ENCODE data around the gene IL11.

IL11 gene

DNA sequence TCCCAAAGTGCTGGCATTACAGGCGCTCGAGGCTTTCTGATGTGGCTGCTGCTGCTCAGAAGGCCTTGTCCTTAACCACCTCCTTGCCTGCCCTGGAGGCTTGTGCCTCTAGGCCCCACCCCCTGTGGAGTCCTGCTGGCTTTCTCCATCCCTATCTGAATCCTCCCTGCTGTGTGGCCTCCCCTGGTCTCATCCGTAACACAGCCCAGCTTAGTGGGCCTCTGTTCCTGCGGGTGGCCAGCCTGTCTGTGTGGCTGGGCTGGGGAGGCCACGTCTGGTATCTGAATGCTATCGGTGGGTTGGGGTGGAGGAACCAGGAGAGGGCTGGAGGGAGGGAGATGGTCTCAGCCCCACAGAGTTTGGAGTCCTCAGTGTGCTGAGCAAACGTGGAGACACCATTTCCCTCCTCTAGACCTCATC lies 20.2 kb upstream of the IL11 start:
- DNase-seq = no peak

DNA sequence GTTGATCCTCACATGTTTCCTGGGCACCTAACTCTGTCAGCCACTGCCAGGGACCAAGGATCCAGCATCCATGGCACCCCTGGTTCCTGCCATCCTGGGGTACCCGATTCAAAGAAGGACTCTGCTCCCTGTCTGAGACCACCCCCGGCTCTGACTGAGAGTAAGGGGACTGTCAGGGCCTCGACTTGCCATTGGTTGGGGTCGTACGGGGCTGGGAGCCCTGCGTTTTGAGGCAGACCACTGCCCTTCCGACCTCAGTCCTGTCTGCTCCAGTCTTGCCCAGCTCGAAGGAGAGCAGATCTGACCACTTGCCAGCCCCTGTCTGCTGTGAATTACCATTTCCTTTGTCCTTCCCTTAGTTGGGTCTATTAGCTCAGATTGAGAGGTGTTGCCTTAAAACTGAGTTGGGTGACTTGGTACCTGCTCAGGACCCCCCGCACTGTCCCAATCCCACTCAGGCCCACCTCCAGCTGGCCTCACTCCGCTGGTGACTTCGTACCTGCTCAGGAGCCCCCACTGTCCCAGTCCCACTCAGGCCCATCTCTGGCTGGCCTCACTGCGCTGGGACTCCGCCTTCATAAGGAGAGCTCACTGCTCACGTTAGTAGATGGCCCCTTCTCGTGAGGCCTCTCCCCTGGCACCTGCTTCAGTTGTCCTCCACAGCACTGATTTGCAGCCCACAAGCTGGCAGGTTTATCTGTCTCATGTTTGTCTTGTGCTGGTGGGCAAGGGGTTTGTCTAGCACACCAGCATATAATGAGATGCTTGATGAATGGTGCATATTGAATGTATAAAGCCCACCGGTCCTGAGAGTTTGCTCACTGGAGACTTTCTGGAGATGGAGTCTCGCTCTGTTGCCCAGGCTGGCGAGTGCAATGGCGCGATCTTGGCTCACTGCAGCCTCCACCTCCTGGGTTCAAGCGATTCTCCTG lies 19.4 kb upstream of the IL11 start:
- no peak for DNase-seq

DNA sequence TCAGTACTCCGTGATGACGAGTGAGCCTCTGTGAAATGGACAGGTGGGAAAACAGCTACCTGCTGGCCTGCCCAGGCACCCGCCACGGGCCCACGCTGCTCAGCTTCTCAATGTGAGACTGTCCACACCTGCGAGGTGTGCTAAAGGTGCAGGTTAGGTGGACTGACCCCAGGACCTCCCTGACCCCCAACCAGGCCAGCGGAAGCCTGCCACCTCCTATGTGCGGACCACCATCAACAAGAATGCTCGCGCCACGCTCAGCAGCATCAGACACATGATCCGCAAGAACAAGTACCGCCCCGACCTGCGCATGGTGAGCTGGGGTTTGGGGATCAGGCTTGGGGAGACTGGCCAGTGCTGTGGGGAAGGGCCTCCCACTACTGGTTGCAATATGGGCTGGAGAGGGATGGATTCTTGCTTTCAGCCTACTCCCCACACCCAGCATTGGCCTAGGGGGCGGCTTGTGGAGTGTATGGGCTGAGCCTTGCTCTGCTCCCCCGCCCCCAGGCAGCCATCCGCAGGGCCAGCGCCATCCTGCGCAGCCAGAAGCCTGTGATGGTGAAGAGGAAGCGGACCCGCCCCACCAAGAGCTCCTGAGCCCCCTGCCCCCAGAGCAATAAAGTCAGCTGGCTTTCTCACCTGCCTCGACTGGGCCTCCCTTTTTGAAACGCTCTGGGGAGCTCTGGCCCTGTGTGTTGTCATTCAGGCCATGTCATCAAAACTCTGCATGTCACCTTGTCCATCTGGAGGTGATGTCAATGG lies 17.7 kb upstream of the IL11 start:
- no peak for DNase-seq

DNA sequence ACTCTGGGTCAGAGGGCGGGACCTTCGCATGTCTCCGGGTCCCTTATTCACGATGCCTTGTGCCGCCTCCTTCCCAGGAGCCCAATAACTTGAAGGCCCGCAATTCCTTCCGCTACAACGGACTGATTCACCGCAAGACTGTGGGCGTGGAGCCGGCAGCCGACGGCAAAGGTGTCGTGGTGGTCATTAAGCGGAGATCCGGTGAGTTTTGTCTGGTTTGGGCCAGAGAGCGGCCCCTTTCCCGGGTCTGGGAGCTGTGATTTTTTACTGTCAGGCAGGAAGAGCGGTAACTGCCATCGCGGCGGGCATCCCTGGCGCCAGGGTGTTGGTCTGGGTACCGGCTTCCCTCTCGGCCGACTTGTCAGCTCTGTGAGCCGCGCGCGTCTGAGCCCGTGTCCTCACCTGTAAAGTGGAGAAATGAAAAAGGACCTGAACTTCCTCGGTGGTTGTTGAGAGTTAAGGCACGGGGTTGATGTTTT lies 16.3 kb upstream of the IL11 start:
- DNase-seq = peak; percentile 82

DNA sequence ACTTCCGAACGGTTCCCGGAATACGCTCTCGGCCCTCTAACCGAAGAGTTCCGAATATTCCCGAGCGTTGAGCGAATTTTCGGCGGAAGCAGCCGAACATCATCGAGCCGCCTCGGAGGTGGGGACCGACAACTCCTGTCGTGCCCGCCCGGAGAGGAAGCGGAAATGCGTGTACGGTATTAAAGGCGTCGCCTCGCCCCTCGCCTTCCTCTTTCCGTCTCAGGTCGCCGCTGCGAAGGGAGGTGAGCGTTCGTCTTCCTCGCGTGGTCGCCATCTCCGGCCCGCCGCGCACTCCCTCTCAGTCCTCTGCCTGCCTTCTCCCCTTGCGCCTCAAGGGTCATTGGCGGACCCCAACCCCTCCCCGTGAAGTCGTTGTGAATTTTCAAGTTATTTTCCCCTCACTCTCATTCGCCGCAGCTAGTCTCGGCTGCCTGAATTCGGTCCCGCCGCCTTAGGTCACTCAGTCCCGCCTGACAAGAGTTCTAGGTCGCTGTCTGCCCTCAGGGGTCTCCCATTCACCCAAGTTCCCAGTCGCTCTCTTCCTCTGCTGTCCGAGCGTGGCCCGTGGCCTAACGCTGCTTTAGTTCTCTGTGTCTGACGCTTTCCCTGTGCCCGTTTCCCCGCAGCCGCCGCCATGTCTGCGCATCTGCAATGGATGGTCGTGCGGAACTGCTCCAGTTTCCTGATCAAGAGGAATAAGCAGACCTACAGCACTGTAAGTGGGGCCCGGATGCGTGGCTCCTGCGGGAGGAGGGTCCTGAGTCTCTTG lies 15.6 kb upstream of the IL11 start, which contains the start of gene RPL28:
Gene RPL28, plus strand, starts transcription at position 209 of the 769 bp plus-strand sequence. Its CDS starts 426 bp downstream, at position 635.
- DNase-seq = peak; percentile 99

DNA sequence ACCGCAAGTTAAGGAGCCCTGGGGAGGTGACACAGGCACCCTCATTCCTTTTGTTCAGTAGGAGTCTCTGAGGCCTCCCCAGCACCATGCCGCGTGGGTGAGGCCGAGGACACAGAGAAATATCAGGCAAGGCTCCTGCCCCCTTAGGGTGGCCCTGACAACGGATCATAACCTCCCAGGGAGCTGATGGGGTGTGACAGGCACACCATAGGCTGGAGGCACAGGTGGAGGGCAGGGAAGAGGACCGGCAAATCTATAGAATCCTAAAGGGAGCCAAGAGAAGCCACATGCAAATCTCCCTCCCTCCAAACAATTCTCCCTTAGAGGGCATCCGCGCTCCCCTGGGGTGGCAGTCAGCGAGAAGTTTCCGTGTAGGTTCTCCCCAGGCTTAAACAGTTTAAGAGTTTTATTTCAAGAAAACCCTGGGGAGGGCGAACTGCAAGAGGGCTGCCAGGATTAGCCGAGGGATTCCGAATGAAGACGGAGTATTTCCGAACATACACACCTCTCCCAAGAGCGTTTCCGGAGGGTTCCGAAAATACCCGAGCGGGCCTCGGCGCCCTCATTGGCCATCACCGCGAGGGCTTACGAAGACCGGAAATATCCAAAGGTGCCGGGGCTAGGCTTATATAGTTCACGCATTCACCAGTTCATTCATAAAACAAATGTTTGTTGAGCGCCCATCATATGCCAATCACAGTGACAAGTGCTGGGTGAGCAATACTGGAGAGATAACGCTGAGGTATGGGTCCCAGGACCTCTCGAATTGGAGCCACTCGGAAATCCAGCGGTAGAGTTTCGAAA lies 14.9 kb upstream of the IL11 start:
- peak; percentile 97 for DNase-seq

DNA sequence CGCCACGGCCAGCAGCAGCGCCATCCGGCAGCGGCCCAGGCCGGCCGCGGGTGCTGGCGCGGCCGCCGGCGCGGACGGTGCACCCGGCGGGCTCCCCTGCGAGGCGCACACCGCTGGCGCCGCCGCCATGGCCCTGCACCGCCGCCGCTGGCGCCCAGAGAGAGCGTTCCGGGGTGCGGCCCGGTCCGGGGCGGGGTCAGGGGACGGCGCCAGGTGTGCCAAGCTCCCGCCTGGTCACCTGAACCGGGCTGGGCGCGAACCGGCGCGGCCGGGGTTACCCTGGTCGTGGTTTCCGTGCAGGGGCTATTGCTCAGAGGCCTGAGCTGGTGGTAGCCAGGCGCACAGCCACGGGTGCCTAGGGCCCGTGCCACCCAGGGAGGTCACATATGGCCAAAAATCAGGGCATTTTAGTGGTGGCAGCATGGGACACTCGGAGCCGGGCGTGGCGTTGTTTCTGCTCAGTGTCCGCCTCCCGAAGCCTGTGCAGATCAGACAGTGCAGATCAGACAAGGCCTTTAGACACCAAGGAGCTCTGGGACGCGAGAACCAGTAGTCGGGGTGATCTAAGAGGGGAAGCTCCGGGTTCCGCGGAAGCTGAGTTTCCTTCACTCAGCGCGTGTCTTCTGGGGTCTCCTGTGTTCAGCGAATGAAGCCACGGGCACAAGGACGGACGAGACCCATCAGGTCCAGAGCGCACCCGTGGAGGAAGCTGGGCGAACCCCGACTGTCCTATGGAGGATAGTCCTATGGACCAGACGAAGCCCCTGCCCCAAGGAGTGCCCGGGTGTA lies 14.1 kb upstream of the IL11 start, which contains the start of gene TMEM238:
Gene TMEM238, minus strand, starts transcription at position 162 of the 789 bp plus-strand sequence. Its CDS starts 33 bp downstream, at position 129.
- peak; percentile 79 for DNase-seq

DNA sequence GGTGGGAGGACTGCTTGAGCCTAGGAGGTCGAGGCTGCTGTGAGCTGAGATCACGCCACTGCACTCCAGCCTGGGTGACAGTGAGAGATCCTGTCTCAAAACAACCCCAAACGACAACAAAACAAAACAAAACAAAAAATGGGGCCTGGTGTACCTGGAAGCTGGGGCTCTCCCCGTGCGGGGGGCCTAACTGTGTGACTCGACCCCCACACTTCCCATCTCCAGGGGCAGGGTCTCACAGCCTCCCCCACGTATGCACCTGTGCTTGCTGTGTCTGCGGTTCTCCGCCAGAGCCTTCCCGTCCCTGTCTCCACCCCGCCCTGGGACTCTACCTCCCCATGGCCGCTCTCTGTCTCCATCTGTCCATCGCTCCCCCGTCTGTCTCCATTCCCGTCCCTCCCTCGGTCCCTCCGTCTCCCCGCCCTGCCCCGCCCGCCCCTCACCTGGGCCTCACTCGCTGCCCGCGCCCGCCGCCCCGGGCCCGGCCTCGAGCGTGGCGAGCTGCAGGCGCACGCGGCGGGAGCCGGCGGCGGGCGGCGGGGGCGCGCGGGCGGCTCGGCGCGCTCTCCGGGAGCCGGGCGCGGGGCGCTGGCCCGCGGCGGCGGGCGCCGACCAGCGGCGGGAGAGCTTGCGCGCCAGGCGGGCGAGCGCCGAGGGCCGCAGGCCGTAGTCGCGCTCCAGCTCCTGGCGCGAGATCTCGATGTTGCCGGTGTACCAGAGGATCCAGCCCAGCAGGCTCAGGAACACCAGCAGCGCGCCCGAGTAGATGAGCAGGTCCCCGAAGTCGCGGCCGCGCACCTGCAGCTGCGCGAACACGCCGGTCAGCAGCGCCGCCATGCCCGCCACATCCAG lies 13.2 kb upstream of the IL11 start:
- DNase-seq = peak; percentile 80

DNA sequence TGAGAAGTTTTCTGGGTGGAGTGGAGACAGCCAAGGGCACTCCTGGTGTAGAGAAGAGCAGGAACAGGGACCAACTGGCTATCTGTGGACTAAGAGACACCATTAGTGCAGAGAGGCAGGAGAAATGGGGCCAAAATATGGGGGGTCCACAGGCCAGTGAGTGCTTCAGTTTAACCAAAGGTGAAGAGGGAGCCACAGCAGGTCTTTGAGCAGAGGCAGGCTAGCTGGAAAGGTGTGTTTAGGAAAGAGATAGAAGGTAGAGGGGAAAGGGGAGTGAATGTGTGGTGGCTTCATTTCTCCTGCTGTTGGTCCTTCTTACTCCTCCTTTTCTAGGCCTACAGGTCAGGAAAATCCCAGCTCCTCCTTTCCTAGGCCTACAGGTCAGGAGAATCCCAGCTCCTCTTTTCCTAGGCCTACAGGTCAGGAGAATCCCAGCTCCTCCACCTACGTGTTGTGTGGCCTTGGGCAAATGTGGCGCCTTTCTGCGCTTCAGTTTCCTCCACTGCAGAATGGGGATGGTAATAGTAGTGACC lies 12.3 kb upstream of the IL11 start:
- DNase-seq = no peak

DNA sequence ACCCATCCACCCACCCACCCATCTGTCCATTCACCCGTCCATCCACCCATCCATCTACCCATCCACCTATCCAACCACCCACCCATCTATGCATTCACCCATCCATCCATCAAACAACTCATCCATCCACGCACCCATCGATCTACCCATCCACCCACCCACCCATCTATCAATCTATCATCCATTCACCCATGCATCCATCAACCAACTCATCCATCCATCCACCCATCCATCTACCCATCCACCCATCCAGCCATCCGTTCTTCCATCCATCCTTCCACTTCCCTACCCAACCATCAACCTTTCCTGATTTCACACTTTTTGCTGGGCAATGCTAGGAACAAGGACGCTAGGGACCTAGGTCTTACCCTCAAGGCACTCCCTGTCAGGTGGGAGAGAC lies 11.8 kb upstream of the IL11 start:
- DNase-seq = no peak

DNA sequence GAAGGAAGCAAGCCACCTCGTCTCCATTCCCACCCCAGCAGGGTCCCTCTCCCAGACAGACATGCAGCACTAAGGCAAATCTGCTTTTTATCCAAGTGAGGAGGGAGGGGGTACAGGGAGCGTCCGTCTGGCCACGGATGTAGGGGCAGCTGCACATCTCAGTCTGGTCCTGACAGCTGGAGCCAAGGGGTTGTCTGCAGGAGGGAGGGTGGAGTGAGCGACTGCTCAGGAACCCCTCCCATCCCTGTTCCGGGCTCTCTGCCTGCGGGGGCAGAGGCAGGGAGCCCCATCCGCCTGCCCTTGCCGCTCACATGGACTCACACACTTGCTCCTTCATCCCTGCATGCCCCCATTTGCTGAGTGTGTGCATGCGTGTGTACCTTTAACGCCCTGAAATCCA lies 8.9 kb upstream of the IL11 start:
- no peak for DNase-seq

DNA sequence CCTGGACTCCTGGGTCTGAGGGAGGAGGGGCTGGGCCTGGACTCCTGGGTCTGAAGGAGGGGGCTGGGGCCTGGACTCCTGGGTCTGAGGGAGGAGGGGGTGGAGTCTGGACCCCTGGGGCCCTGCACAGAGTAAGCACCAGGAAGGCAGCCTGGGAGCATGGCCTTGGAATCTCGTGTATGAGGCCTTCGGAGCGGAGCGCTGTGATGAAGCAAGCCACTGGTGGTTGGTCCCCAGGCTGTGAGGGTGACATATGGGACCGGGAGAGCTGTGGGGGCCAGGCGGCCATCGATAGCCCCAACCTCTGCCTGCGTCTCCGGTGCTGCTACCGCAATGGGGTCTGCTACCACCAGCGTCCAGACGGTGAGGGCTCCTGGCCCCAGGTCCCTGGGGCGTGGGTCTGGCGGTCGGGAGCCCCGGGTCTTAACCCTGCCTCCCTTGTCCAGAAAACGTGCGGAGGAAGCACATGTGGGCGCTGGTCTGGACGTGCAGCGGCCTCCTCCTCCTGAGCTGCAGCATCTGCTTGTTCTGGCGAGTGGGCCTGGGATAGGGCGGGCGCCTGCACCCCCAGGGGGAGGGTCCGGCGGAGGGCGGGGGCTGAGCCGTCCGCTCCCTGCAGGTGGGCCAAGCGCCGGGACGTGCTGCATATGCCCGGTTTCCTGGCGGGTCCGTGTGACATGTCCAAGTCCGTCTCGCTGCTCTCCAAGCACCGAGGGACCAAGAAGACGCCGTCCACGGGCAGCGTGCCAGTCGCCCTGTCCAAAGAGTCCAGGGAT lies 7.3 kb upstream of the IL11 start:
- no peak for DNase-seq

DNA sequence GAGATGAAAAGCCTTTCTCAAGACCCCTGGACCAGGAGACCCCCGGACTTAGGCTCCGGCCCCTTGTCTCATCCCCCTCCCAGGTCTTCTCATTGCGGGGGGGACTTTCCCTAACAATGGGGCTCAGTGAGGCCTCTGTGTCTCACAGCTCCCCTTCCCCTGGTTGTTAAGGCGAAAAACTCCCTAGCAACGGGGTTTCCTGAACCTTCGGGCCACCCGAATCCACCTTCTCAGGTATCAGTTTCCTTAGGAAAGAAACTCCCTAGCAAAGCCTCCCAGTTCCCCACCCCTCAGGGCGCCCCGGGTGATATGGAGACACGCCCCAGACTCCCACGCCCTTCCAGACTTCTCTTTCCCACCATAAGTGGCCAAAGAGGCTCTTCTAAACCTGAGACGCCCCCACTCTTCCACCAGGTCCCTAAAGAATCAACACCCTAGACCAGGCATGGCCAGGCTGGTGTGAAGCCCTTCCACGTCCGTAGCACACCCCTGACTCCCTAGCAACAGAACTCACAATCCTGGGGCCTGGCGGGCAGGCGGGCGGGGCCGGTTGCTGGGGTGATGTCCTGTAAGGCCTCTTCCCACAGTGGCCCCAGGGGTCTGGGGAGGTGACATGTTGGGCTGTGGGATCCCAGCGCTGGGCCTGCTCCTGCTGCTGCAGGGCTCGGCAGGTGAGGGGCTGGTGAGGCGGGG lies 6.1 kb upstream of the IL11 start, which contains the start of gene TMEM190:
Gene TMEM190, plus strand, starts transcription at position 586 of the 693 bp plus-strand sequence. Its CDS starts 28 bp downstream, at position 614.
- DNase-seq = no peak

DNA sequence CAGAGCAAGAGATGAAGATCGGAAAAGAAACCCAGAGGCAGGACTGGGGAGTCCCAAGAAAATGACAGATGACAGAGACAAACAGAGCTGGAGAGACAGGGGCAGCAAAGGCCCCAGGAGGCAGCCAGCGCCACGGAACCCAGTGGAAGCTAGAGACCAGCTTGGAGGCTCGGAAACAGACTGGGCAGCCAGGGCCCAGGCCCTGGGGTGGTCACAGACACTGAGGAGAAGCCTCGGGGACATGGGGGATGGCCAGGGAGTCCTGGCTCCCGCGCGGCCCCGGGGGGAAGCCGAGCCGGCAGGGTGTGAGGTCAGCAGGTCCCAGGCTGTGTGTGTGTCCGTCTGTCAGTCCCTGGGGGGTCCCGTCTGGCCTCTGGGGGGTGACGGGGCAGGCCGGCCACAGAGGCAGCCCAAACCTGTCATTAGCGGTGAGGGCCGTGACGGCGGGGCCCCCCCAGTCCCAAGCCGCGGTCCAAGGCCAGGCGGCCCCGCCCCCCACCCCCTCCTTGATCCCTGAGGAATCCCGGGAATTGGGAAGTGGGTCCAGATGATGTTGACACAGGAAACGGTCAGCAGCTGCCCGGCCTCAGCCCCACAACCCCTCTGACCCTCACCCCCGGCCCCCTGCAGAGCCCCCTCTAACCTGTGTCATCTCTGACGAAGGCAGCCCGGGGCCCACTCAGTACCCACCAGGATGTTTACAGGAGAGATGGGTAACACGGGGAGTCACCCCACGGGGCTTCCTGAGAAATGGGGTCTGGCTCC lies 3.9 kb upstream of the IL11 start:
- DNase-seq = no peak

DNA sequence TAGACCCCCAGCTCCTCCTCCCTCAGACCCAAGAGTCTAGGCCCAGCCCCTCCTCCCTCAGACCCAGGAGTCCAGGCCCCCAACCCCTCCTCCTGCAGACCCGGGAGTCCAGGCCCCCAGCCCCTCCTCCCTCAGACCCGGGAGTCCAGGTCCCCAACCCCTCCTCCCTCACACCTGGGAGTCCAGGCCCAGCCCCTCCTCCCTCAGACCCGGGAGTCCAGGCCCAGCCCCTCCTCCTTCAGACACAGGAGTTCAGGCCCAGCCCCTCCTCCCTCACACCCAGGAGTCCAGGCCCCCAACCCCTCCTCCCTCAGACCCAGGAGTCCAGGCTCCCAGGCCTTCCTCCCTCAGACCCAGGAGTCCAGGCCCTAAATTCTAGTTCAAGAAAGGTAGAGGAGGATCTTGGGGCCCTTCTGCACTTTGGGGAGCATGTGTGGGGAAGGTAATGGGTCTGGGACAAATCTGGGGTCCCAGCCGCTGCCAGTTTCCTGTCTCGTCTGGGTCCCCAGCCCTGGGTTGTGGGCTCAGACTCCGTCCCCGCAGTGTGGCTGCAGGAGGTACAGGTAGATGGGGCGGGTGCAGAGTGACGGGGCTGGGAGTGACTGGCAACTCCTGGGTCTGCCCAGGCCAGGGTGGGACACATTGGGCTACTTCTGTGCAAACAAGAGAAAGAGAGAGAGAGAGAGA lies 3.2 kb upstream of the IL11 start:
- no peak for DNase-seq

DNA sequence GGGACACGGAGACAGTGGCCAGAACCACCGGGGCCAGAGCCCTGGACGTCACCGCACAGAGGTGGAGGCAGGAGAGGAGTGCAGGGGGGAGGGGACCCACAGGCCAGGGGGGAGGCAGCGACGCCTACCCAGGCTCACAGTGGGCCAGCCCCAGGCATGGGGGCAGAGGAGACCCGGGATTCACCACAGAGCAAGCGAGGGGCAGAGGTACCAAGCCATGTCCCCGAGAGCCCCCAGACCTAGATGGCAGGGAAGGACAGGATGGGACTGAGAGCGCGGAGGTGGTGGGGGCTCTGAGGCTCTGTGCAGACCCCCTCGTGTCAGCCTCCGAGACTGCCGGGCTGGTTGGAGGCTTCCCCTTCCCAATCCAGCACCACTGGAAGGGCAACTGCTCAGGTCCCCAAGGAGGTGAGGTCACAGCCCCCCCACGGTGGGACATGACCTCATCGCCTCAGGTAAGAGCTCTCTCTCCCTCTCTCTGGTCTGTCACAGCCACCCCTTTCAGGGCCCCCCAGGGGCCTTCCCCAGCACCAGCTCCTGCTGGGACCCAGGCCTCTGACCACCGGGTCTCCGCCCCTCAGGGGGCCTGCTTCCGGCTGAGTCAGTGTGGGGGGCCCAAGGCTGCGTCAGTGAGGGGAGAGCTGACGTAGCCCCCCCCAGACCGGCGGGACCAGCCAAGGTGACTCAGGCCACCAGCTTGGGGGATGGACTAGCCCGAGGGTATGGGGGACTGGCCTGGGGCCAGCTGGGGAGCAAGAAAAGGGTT lies 2.2 kb upstream of the IL11 start:
- DNase-seq = no peak

Data from activated effector memory CD4-positive, alpha-beta T cell treated with anti-CD3 and anti-CD28 coated beads, Interleukin-2, amount 50 U/mL, for 16 hours (primary cell).